GM19372 (cell line): ENCODE results near the gene GPANK1.
"Not testable (repeated sequence)": the region's sequence is repeated elsewhere in the genome, so short reads cannot be mapped to it uniquely, and the experiment has no call there.

ENCODE experiments used
- ATAC-seq: cut with Tn5 transposase; IDR thresholded peaks from one replicate; pipeline ENCODE4 v1.9.1; 2021; ENCODE audit warnings: mild to moderate bottlenecking, low read depth, moderate library complexity; ENCODE audit not compliant: unreplicated experiment

The GPANK1 gene

GRCh38 chr6:31664790-31665500, at the start of gene GPANK1:
TSS of gene GPANK1 (minus strand) at chr6:31664997. CDS start at chr6:31664478, 519 bp downstream.
- no peak for ATAC-seq

- no peak for ATAC-seq
Measured at GRCh38 chr6:31713991-31714684, 49.3 kb upstream of the GPANK1 start.

GRCh38 chr6:31713465-31713864, 48.7 kb upstream of the GPANK1 start:
- no peak for ATAC-seq

GRCh38 chr6:31712296-31712695, 47.5 kb upstream of the GPANK1 start:
- no peak for ATAC-seq

- ATAC-seq, result no peak
Measured at GRCh38 chr6:31711233-31711632, 46.4 kb upstream of the GPANK1 start.

GRCh38 chr6:31710523-31711219, 45.9 kb upstream of the GPANK1 start:
- no peak for ATAC-seq

GRCh38 chr6:31709157-31709556, 44.4 kb upstream of the GPANK1 start:
- ATAC-seq, result not testable (repeated sequence)

GRCh38 chr6:31708224-31708623, 43.4 kb upstream of the GPANK1 start:
- ATAC-seq, result no peak

- ATAC-seq, result no peak
Measured at GRCh38 chr6:31707701-31708100, 42.9 kb upstream of the GPANK1 start.

GRCh38 chr6:31706599-31706998, 41.8 kb upstream of the GPANK1 start, which contains the start of gene LY6G6F:
TSS of gene LY6G6F (plus strand) at chr6:31706866. CDS start at chr6:31706907, 41 bp downstream.
- no peak for ATAC-seq

GRCh38 chr6:31705931-31706330, 41.1 kb upstream of the GPANK1 start:
- no peak for ATAC-seq

GRCh38 chr6:31702819-31703716, 38.3 kb upstream of the GPANK1 start, which contains the start of gene ABHD16A:
TSS of gene ABHD16A (minus strand) at chr6:31703324. CDS start at chr6:31703281, 43 bp downstream.
- peak; percentile 93 for ATAC-seq

GRCh38 chr6:31702405-31702818, 37.6 kb upstream of the GPANK1 start:
- no peak for ATAC-seq

GRCh38 chr6:31701666-31702404, 37.0 kb upstream of the GPANK1 start:
- no peak for ATAC-seq

GRCh38 chr6:31700740-31701401, 36.1 kb upstream of the GPANK1 start:
- ATAC-seq, result no peak

- ATAC-seq, result no peak
Measured at GRCh38 chr6:31697555-31697954, 32.8 kb upstream of the GPANK1 start.

GRCh38 chr6:31693535-31693934, 28.7 kb upstream of the GPANK1 start:
- ATAC-seq, result no peak

- ATAC-seq, result no peak
Measured at GRCh38 chr6:31692886-31693285, 28.1 kb upstream of the GPANK1 start.

GRCh38 chr6:31692353-31692752, 27.6 kb upstream of the GPANK1 start:
- ATAC-seq, result no peak
